Astrocyte of the hippocampus (primary cell): ENCODE data around the gene BPGM.
"Not testable (repeated sequence)": the region's sequence is repeated elsewhere in the genome, so short reads cannot be mapped to it uniquely, and the experiment has no call there.

Source experiments
- DNase-seq: peaks from one replicate; pipeline ENCODE4 v3.0.0; 2011; ENCODE audit warnings: low read depth, low spot score

BPGM gene

GRCh38 chr7:134630893-134631292, 15.8 kb upstream of the BPGM start:
- no peak for DNase-seq

GRCh38 chr7:134632052-134632451, 14.6 kb upstream of the BPGM start:
- no peak for DNase-seq

- DNase-seq, result peak; percentile 70
Observed at GRCh38 chr7:134632937-134633540, 13.6 kb upstream of the BPGM start.

GRCh38 chr7:134636008-134636449, 10.6 kb upstream of the BPGM start:
- no peak for DNase-seq

- DNase-seq, result no peak
Observed at GRCh38 chr7:134637441-134637840, 9.2 kb upstream of the BPGM start.

GRCh38 chr7:134637934-134638719, 8.5 kb upstream of the BPGM start:
- DNase-seq, result no peak

GRCh38 chr7:134639061-134639460, 7.6 kb upstream of the BPGM start:
- DNase-seq, result no peak

- DNase-seq, result no peak
Observed at GRCh38 chr7:134639683-134640279, 6.9 kb upstream of the BPGM start.

GRCh38 chr7:134640842-134641715, 5.6 kb upstream of the BPGM start:
- DNase-seq, result no peak

- not testable (repeated sequence) for DNase-seq
Observed at GRCh38 chr7:134641981-134642380, 4.7 kb upstream of the BPGM start.

GRCh38 chr7:134643131-134643530, 3.5 kb upstream of the BPGM start:
- no peak for DNase-seq

GRCh38 chr7:134645478-134645877, 1.2 kb upstream of the BPGM start:
- DNase-seq, result no peak

GRCh38 chr7:134645935-134646334, 718 bp upstream of the BPGM start:
- peak; percentile 31 for DNase-seq

- no peak for DNase-seq
Observed at GRCh38 chr7:134648456-134648855, 1.8 kb downstream of the BPGM start.

GRCh38 chr7:134649226-134649775, 2.6 kb downstream of the BPGM start:
- no peak for DNase-seq

GRCh38 chr7:134651991-134652390, 5.3 kb downstream of the BPGM start:
- DNase-seq, result no peak

GRCh38 chr7:134654104-134654775, 7.6 kb downstream of the BPGM start:
- DNase-seq, result peak; percentile 22

- no peak for DNase-seq
Observed at GRCh38 chr7:134657526-134657925, 10.9 kb downstream of the BPGM start.

- DNase-seq, result peak; percentile 36
Observed at GRCh38 chr7:134660242-134660785, 13.7 kb downstream of the BPGM start.

GRCh38 chr7:134660961-134661376, 14.3 kb downstream of the BPGM start:
- peak; percentile 85 for DNase-seq
